HL-60 (cell line): Measurements from ENCODE around the gene RCAN3.

Experiments
- CTCF ChIP-seq: IDR thresholded peaks from one replicate; pipeline ENCODE4 v1.5.1; 2011; ENCODE audit warnings: low read length, control low read depth, inconsistent platforms; ENCODE audit not compliant: insufficient read depth
- POLR2AphosphoS5 ChIP-seq: IDR thresholded peaks from 2 replicates; pipeline ENCODE4 v1.6.1; 2012; ENCODE audit warnings: low read depth
- REST ChIP-seq: IDR thresholded peaks from 2 replicates; pipeline ENCODE4 v1.6.1; 2012; ENCODE audit warnings: low read depth; ENCODE audit not compliant: insufficient replicate concordance

- TF ChIP-seq CTCF (no peak), POLR2AphosphoS5 (no peak), REST (no peak)
These were observed 73.4 kb downstream of the RCAN3 start for GRCh38 chr1:24575905-24576587.
